ENCODE data around the gene HYAL2.

The HYAL2 gene

GRCh38 chr3:50350527-50351322, 28.2 kb upstream of the HYAL2 start, which contains the start of the genes CYB561D2 and NPRL2:
Gene CYB561D2 (plus strand): TSS chr3:50350862. CDS start chr3:50351434, 572 bp downstream.
Gene NPRL2 (minus strand): TSS chr3:50350775. CDS start chr3:50350652, 123 bp downstream.
- peak; percentile 99 for DNase-seq

GRCh38 chr3:50350213-50350526, 27.6 kb upstream of the HYAL2 start:
- no peak for DNase-seq

GRCh38 chr3:50347187-50347813, 24.8 kb upstream of the HYAL2 start:
- DNase-seq: peak; percentile 73 to 74

- peak; percentile 66 to 69 for DNase-seq
These were observed 23.2 kb upstream of the HYAL2 start, which contains the start of gene ZMYND10 for GRCh38 chr3:50345586-50346234. Gene ZMYND10 (minus strand): TSS chr3:50345732. CDS start chr3:50345579, 153 bp downstream.

- no peak for DNase-seq
These were observed 22.5 kb upstream of the HYAL2 start for GRCh38 chr3:50345008-50345407.

- DNase-seq: no peak
These were observed 20.5 kb upstream of the HYAL2 start for GRCh38 chr3:50342813-50343633.

GRCh38 chr3:50341996-50342650, 19.6 kb upstream of the HYAL2 start:
- DNase-seq: no peak

- no peak for DNase-seq
These were observed 19.0 kb upstream of the HYAL2 start for GRCh38 chr3:50341537-50341936.

GRCh38 chr3:50340448-50341329, 18.1 kb upstream of the HYAL2 start, which contains the start of gene RASSF1:
Gene RASSF1 (minus strand): TSS chr3:50340836. CDS start chr3:50340805, 31 bp downstream.
- peak; percentile 35 to 40 for DNase-seq

- no peak for DNase-seq
These were observed 17.6 kb upstream of the HYAL2 start for GRCh38 chr3:50340147-50340447.

GRCh38 chr3:50339485-50340146, 17.1 kb upstream of the HYAL2 start:
- DNase-seq: no peak

- DNase-seq: no peak
These were observed 16.4 kb upstream of the HYAL2 start for GRCh38 chr3:50338965-50339364.

GRCh38 chr3:50337175-50337861, 14.8 kb upstream of the HYAL2 start:
- peak; percentile 90 to 92 for DNase-seq

GRCh38 chr3:50336452-50337174, 14.1 kb upstream of the HYAL2 start:
- DNase-seq: peak; percentile 37 to 44

- no peak for DNase-seq
These were observed 12.0 kb upstream of the HYAL2 start for GRCh38 chr3:50334339-50335075.

- no peak for DNase-seq
These were observed 11.3 kb upstream of the HYAL2 start for GRCh38 chr3:50333744-50334328.

GRCh38 chr3:50331364-50331907, 8.9 kb upstream of the HYAL2 start:
- DNase-seq: no peak

GRCh38 chr3:50330330-50330729, 7.8 kb upstream of the HYAL2 start:
- DNase-seq: no peak

Data from activated CD4-positive, alpha-beta T cell treated with anti-CD3 and anti-CD28 coated beads, Interleukin-2, amount 50 U/mL, for 4 hours (primary cell).